Adrenal gland (tissue), 5 donors: ENCODE results near the gene MAST4.

Source experiments
- CTCF ChIP-seq, 6 experiments: fragments of 450-650 bp in 4 of 6; fragments of 200-600 bp in 2 of 6; sonication (generic) in 1 of 6; IDR thresholded peaks; 1 replicate in 5 of 6; 2 replicates in 1 of 6; pipeline versions ENCODE4 v1.5.1 to v1.8.0; 2016 to 2021; ENCODE audit warnings: antibody characterized with exemption in 6 of 6, mild to moderate bottlenecking in 2 of 6, moderate library complexity in 1 of 6
- POLR2A ChIP-seq, 2 donors: fragments of 450-650 bp; IDR thresholded peaks; one replicate each; pipeline ENCODE4 v1.6.1; 2017; ENCODE audit warnings: antibody characterized with exemption in 2 of 2, mild to moderate bottlenecking in 2 of 2, moderate library complexity in 1 of 2
- donor health status: DM: no; HTN: no; CAD: no.

DNA sequence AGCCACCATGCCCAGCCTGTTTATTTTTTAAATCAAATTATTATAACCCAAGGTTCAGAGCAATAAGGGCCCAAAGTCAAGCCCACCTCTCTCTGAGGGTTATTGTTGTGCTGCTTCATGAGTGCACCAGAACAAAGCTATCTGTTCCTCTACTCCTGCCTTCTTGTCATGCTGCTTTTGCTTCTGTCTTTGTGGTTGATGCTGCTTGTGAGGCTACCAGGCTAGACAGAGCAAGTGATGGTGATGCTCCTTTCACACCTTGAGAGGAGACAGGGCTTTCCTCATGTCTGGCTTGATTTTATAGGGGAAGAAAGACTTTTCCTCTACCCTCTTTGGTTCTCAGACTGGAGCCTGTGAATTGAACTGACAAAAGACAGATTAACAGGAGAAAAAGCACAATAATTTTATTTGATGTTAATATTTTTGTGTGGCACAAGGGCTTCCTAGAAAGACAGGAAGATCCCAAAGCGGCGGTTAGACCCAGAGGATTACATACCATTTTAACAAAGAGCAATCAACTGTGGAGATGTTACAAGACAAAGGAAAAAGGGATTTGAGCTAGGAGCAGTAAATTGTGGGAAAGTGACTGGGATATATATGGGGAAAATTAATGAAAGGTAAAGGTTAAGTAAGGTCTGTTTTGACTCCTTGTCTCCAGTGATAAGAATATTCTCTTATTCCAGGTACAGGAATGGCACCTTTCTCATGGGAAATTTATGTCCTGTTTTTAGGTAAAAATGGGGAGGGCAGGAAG is 604.8 kb downstream of the MAST4 start:
- TF ChIP-seq POLR2A (IDR thresholded peaks at IDR 0.05) (no peak), CTCF (IDR thresholded peaks at IDR 0.05) (no peak)
